Measurements from ENCODE around the gene CUL9.

- no peak for TF ChIP-seq EZH2 (IDR thresholded peaks at IDR 0.05; ENCODE audit: borderline replicate concordance, insufficient read depth, low read length, poor library complexity, severe bottlenecking)
- TF ChIP-seq SMC3 (conservative IDR thresholded peaks at IDR 0.05; ENCODE audit: poor library complexity), result no peak
Measured at GRCh38 chr6:43186019-43186418, 4.0 kb downstream of the CUL9 start.
